ENCODE results near the gene SLC25A44.

SLC25A44 gene

GRCh38 chr1:156246781-156247459, 53.0 kb downstream of the SLC25A44 start:
- Histone ChIP-seq H3K4me2 (ENCODE audit: low read depth, low read length) (no peak overlapping the region), H3K36me3 (replicated peaks; ENCODE audit: insufficient read depth, low read length) (0 out of 2 replicates have a peak, but pooled peaks cover 10% of the 10 kb centered on the region), H3F3A (ENCODE audit: insufficient read depth, low read length) (peaks cover 20% of the 10 kb centered on the region; the same call in 1 of the 2 replicates), H3K9ac (ENCODE audit: low read length) (no peak overlapping the region), H2AFZ (ENCODE audit: low read length) (no peak overlapping the region), H3K9me2 (replicated peaks; ENCODE audit: insufficient read depth, low read length) (no peaks in the 10 kb centered on the region), H3K9me3 (replicated peaks; ENCODE audit: insufficient read depth, low read length) (no peaks in the 10 kb centered on the region), H3K4me3 (ENCODE audit: low read length) (no peak overlapping the region), H3K4me1 (ENCODE audit: low read length) (peaks cover 7% of the 10 kb centered on the region; the same call in 1 of the 2 replicates), H4K20me1 (ENCODE audit: insufficient read depth, low read length) (no peaks in the 10 kb centered on the region), H3K27me3 (replicated peaks; ENCODE audit: insufficient read depth, low read length) (no peaks in the 10 kb centered on the region), H3K79me2 (ENCODE audit: low read length) (no peaks in the 10 kb centered on the region), H3K27ac (ENCODE audit: low read length) (no peak overlapping the region)
- no peak for TF ChIP-seq CTCF (IDR thresholded peaks at IDR 0.05; ENCODE audit: low read length)
- TF ChIP-seq EZH2 (optimal IDR thresholded peaks at IDR 0.05; ENCODE audit: low read depth, low read length), result no peak
- no peak for TF ChIP-seq EZH2phosphoT487 (IDR thresholded peaks at IDR 0.05; ENCODE audit: low read length)
- DNase-seq, result no peak

- no peak for TF ChIP-seq EZH2 (optimal IDR thresholded peaks at IDR 0.05; ENCODE audit: low read depth, low read length)
- no peak for TF ChIP-seq CTCF (IDR thresholded peaks at IDR 0.05; ENCODE audit: low read length)
- no peak within 1 kb of the TSS for H2AFZ ChIP-seq (ENCODE audit: low read length)
- no peaks in the 10 kb centered on the region for H3K79me2 ChIP-seq (ENCODE audit: low read length)
- H3K9me2 ChIP-seq (replicated peaks; ENCODE audit: insufficient read depth, low read length), result no peaks in the 10 kb centered on the region
- peaks cover 7% of the 10 kb centered on the region; the same call in 1 of the 2 replicates for H3K4me1 ChIP-seq (ENCODE audit: low read length)
- no peaks in the 10 kb centered on the region for H4K20me1 ChIP-seq (ENCODE audit: insufficient read depth, low read length)
- no peaks in the 10 kb centered on the region for H3K9me3 ChIP-seq (replicated peaks; ENCODE audit: insufficient read depth, low read length)
- no peak within 1 kb of the TSS for H3K4me3 ChIP-seq (ENCODE audit: low read length)
- peaks cover 17% of the 10 kb centered on the region; the same call in 1 of the 2 replicates for H3K36me3 ChIP-seq (replicated peaks; ENCODE audit: insufficient read depth, low read length)
- no peaks in the 10 kb centered on the region for H3K27me3 ChIP-seq (replicated peaks; ENCODE audit: insufficient read depth, low read length)
- no peak within 1 kb of the TSS for H3K27ac ChIP-seq (ENCODE audit: low read length)
- no peak within 1 kb of the TSS for H3K9ac ChIP-seq (ENCODE audit: low read length)
- no peak for DNase-seq
- no peak within 1 kb of the TSS for H3K4me2 ChIP-seq (ENCODE audit: low read depth, low read length)
- peaks cover 20% of the 10 kb centered on the region for H3F3A ChIP-seq (ENCODE audit: insufficient read depth, low read length)
Observed at GRCh38 chr1:156247460-156248322, 53.8 kb downstream of the SLC25A44 start, which contains the start of gene PAQR6. PAQR6 (minus strand) TSS chr1:156248056; CDS start chr1:156246731, 1,325 bp downstream.

- Histone ChIP-seq H3K27me3 (replicated peaks; ENCODE audit: insufficient read depth, low read length) (no peaks in the 10 kb centered on the region), H3K4me2 (ENCODE audit: low read depth, low read length) (no peak overlapping the region), H3K4me1 (ENCODE audit: low read length) (peaks cover 7% of the 10 kb centered on the region; the same call in 1 of the 2 replicates), H3K27ac (ENCODE audit: low read length) (no peak overlapping the region), H3K36me3 (replicated peaks; ENCODE audit: insufficient read depth, low read length) (peaks cover 22% of the 10 kb centered on the region), H3K9me3 (replicated peaks; ENCODE audit: insufficient read depth, low read length) (no peaks in the 10 kb centered on the region), H3K9ac (ENCODE audit: low read length) (no peak overlapping the region), H2AFZ (ENCODE audit: low read length) (no peak overlapping the region), H3K79me2 (ENCODE audit: low read length) (no peaks in the 10 kb centered on the region), H4K20me1 (ENCODE audit: insufficient read depth, low read length) (no peaks in the 10 kb centered on the region), H3K9me2 (replicated peaks; ENCODE audit: insufficient read depth, low read length) (no peaks in the 10 kb centered on the region), H3F3A (ENCODE audit: insufficient read depth, low read length) (peaks cover 20% of the 10 kb centered on the region), H3K4me3 (ENCODE audit: low read length) (no peak overlapping the region)
- no peak for DNase-seq
- TF ChIP-seq CTCF (IDR thresholded peaks at IDR 0.05; ENCODE audit: low read length) (no peak), EZH2 (optimal IDR thresholded peaks at IDR 0.05; ENCODE audit: low read depth, low read length) (no peak), EZH2phosphoT487 (IDR thresholded peaks at IDR 0.05; ENCODE audit: low read length) (no peak)
Observed at GRCh38 chr1:156248323-156248683, 54.4 kb downstream of the SLC25A44 start.
